Activated effector memory CD4-positive, alpha-beta T cell treated with anti-CD3 and anti-CD28 coated beads, Interleukin-2, amount 50 U/mL, for 16 hours (primary cell): ENCODE results near the gene CCDC167.

ENCODE experiments used
- DNase-seq: peaks from one replicate; pipeline ENCODE4 v3.0.0-alpha.2; 2020

The CCDC167 gene

GRCh38 chr6:37487591-37488380, 11.9 kb downstream of the CCDC167 start:
- DNase-seq, result peak; percentile 60

- peak; percentile 43 for DNase-seq
Measured at GRCh38 chr6:37486121-37486839, 13.4 kb downstream of the CCDC167 start.

GRCh38 chr6:37485291-37485702, 14.4 kb downstream of the CCDC167 start:
- DNase-seq, result no peak

GRCh38 chr6:37484786-37485170, 14.9 kb downstream of the CCDC167 start:
- no peak for DNase-seq

- DNase-seq, result peak; percentile 92
Measured at GRCh38 chr6:37483917-37484785, 15.5 kb downstream of the CCDC167 start.

GRCh38 chr6:37483252-37483901, 16.3 kb downstream of the CCDC167 start:
- DNase-seq, result no peak

- no peak for DNase-seq
Measured at GRCh38 chr6:37482606-37483251, 17.0 kb downstream of the CCDC167 start.

GRCh38 chr6:37481711-37482605, 17.7 kb downstream of the CCDC167 start:
- no peak for DNase-seq

GRCh38 chr6:37480951-37481534, 18.6 kb downstream of the CCDC167 start:
- DNase-seq, result no peak

- no peak for DNase-seq
Measured at GRCh38 chr6:37480118-37480736, 19.5 kb downstream of the CCDC167 start.

- no peak for DNase-seq
Measured at GRCh38 chr6:37479266-37479854, 20.3 kb downstream of the CCDC167 start.

GRCh38 chr6:37478827-37479226, 20.9 kb downstream of the CCDC167 start:
- DNase-seq, result no peak

GRCh38 chr6:37477656-37478435, 21.8 kb downstream of the CCDC167 start:
- no peak for DNase-seq

GRCh38 chr6:37477191-37477590, 22.5 kb downstream of the CCDC167 start:
- no peak for DNase-seq

- DNase-seq, result no peak
Measured at GRCh38 chr6:37474316-37474715, 25.4 kb downstream of the CCDC167 start.

GRCh38 chr6:37473364-37474095, 26.2 kb downstream of the CCDC167 start:
- DNase-seq, result no peak

- DNase-seq, result no peak
Measured at GRCh38 chr6:37467718-37468117, 32.0 kb downstream of the CCDC167 start.

GRCh38 chr6:37463110-37463509, 36.6 kb downstream of the CCDC167 start:
- no peak for DNase-seq
